CD4-positive, alpha-beta T cell treated with Interleukin-6 at 100 ng/mL for 8 hours (primary cell): Measurements from ENCODE around the gene NRCAM.

Source experiments
- DNase-seq: peaks from one replicate; pipeline ENCODE4 v3.0.0-alpha.2; 2020; ENCODE audit warnings: mixed read lengths, low spot score

NRCAM gene

DNA sequence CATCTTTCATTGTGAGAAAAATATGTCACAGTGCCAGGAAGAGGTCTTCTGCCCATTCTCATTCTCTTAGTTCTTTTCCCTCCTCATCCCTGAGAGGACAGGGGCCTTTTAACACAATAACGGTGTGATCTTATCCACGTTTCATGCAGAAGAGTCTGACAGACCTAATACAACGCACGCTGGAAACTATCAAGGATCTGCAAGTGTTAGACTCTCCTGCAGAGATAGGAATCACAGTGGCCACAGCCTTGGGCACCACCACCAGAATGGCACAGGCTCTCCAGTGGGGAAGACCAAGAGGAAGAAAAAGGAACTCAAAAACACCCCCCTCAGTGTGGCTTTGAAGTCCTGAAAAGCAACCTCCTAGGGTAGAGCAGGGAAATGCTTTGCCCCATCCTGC lies 253.5 kb downstream of the NRCAM start:
- no peak for DNase-seq

GRCh38 chr7:108201766-108202165 lies 254.5 kb downstream of the NRCAM start:
- no peak for DNase-seq

- DNase-seq = no peak
These were observed 255.9 kb downstream of the NRCAM start for GRCh38 chr7:108200326-108200725.

- DNase-seq = no peak
These were observed 258.7 kb downstream of the NRCAM start for GRCh38 chr7:108197371-108198091.

DNA sequence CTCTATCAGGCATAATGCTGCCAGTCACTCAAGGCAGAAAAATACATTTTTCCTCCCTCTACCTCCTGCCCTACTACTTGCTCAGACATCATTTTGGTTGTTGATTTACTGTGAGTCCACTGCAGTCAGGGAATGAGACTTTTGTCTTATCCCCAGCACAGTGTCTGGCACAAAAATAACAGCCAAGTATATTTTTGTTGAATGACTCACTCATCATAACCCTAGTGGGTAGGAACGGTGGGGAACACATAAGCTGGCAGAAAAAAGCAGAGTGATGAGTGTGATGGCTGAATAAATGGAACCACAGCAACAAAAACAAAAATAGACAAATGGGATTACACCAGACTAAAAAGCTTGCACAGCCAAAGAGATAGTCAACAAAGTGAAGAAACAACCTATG lies 260.2 kb downstream of the NRCAM start:
- no peak for DNase-seq

DNA sequence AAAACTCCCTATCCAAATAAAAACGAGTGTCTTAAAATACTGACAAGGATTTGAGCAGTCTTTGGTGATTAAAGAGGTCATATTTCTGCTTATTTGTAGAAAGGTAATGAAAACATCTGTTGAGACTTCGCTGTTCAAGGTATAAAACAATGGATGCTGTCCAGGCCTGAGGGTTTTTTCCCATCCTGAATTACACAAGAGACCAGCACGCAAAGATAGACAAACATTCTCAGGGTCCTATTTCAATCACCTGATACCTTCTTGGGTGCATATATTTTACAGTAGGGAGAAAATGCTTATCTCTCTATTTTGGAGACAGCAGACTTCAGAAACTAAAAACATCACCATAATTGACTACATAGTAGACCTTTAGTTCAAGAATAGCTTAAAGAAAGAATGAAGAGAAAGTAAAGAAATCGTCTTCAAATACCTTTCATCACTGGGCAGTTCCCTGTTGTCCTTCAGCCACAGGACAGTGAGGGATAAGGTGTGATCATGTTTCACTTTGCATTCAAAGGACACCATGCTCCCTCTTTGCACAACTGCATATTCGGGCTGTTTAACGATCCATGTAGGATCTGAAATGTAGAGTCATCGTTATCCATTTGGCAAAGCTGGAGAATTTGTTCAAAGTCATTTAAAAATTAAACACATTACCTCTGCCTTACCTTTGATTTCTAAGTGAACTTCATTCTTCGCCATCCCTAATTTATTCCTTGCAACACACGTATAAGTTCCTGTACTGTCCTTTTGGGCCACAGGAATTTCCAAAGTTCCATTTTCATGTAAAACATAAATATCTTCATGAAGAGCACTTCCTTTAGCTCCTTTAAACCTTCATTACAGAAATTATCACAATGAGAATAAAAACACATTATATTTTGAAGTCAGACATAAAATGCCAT lies 262.4 kb downstream of the NRCAM start:
- DNase-seq = no peak

DNA sequence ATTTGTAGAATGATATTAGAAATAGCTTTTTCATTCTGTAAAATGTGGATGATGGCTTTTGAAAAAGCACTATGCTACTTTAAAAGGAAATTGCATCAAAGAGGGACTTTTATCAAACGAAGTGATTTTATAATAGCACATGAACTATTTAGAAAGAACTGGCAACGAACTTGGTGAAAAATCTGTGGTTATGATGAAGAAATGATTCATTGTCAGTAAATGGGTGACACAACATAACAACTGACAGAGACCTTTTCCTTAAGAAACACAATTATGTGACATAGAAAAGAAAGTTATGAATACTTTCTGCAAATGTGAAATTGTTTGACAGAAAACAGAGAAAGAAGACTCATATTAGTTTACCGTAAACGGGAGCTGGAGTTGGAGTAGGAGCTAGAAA lies 265.3 kb downstream of the NRCAM start:
- DNase-seq = no peak

- no peak for DNase-seq
These were observed 266.4 kb downstream of the NRCAM start for GRCh38 chr7:108189733-108190388.

DNA sequence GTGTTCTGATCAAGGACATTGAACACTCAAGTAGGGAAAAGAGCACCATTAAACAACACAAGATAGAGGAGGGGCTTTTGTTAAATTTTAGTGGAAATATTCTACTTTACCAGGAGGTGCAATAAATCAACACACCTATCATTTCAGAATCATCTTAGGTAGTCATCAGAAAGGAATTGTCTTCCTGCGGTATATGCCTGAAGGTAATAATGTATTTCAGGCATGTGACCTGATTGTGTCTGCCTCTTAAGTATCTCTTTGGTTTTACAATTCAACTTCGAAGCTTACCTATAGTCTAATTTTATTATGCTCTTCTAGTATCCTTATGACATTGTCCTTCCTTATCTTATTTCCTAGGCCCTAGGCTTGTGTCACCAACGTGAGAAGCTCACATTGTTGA lies 267.5 kb downstream of the NRCAM start:
- no peak for DNase-seq

DNA sequence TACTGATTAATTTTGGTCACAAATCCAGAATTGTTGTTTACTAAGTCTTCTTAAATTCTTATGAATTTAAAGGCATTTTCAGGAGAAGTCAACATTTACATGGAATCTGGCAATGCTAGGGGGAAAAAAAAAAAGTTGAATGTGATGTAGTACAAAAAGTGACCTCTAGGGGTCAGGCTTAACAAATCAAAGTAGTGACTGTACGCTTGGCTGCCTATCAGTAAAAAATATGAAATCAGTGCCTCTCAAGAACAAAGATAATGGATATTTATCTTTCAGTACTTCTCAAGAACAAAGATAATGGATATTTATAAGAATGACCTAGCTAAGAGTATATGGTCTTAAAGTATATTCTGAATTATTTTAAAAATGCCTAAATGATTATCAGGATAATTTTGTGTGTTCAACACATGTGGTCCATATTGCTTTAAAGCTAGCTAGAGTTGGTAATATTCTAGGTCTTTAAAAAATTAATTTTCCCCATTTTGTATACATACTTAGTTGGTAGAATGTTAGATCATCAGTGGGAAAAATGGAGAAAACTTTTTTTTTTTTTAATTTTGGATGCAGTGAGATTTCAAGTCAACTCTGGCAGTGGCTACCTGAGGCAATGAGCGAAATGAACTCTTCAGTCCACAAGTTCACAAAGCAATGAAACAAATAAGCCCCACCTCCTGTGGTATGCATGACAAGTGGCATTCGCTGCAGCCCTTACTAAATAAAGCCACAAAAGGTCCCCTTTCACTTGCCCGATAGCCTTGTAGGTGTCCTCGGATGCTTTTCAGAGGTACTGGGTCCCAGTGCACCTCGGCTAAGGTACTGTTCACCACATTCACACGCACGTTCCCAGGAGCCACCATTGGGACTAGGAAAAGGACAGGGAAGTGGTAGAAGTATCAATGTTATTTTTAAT lies 274.9 kb downstream of the NRCAM start:
- DNase-seq = peak; percentile 17

GRCh38 chr7:108178398-108178797 lies 277.8 kb downstream of the NRCAM start:
- DNase-seq = no peak

DNA sequence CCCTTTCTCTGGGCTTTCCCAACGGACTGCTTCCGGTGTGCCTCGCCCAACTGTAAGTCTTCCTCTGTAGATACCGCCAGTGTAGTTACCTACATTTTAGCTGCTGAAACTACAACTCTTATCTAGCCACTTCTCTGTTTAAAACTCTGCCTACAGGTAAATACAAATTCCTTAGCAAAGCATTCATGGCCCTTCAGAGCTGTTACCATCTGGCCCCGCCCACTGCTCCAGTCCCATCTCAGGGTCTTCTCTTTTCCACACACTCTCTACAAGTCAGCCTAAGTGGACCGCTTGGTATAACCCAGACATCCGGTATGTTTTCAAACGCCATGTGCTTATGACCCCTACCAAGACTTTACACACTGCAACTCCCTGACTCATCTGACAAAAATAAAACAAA lies 285.1 kb downstream of the NRCAM start:
- DNase-seq = no peak

DNA sequence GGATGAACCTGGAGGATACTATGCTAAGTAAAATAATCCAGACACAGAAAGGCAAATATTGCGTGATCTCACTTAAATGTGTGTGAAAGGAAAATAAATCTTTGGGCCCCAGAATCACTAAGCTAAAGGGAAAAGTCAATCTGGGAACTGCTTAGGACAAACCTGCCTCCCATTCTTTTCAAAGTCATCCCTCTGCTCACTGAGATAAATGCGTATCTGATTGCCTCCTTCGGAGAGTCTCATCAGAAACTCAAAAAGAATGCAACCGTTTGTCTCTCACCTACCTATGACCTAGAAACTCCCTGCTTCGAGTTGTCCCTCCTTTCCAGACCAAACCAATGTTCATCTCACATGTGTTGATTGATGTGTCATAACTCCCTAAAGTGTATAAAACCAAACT lies 286.0 kb downstream of the NRCAM start:
- DNase-seq = no peak

DNA sequence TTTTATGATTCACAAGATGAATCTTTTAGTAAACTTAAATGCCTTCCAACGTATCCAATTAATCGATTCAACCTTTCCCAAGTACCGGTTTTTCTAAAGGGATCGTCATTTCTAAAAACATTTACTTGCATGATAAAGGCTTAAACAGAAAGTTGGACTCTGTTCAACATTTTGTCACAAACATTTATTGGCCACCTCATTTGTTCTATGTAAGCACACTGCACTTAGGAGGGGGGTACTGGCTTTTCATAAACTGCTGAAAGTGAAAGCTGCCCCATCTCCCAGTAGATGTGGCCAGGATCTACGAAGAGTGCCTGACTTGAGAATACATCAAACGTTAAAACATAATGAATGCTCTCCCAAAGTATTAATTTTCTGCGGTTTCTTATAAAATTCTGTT lies 288.8 kb downstream of the NRCAM start:
- DNase-seq = no peak

DNA sequence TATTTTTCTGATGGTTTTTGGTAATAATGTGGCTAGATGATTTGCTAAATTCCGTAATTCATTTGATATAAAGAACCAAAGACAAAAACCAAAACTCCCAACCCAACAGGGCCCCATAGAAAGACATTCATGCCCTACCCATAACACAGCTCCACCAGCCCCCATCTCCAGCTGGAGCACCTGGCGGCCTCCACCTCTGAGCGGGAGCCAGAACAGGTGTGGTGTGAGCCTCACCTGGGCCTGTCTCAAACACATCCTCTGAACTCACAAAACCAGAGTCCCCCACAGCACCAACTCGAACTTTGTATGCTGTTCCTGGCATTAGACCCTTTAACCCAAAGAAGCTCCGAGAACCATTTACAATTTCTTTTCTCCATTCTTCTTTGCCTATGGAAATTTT lies 289.5 kb downstream of the NRCAM start:
- DNase-seq = no peak

- no peak for DNase-seq
These were observed 290.5 kb downstream of the NRCAM start for GRCh38 chr7:108165723-108166122.

GRCh38 chr7:108164946-108165345 lies 291.3 kb downstream of the NRCAM start:
- no peak for DNase-seq

- no peak for DNase-seq
These were observed 291.9 kb downstream of the NRCAM start for GRCh38 chr7:108164342-108164741.

DNA sequence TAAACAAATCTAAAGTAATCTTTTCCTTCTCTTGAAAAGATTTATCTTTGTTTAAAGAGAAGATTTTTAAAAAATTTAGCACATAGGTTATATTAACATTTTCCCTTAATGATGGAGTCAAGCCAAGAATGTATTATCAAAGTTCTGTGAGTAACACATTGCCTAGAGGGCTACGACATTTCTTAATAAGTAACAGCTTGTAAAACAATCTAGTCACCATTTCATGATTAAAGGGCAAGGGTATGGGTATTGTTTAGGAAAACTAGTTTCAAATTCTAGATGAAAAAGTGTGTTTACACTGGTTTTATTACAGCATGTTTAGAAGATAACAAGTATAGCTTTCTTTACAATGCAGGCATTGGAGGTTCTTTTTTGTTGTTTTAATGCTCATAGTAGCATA lies 297.5 kb downstream of the NRCAM start:
- DNase-seq = no peak

- no peak for DNase-seq
These were observed 298.5 kb downstream of the NRCAM start for GRCh38 chr7:108157606-108158335.
